Right kidney (tissue), 1 donor: ENCODE results near the gene SC5D.

Experiments
- DNase-seq: peaks from one replicate; pipeline ENCODE4 v3.0.0-alpha.2; 2016

SC5D gene

DNA sequence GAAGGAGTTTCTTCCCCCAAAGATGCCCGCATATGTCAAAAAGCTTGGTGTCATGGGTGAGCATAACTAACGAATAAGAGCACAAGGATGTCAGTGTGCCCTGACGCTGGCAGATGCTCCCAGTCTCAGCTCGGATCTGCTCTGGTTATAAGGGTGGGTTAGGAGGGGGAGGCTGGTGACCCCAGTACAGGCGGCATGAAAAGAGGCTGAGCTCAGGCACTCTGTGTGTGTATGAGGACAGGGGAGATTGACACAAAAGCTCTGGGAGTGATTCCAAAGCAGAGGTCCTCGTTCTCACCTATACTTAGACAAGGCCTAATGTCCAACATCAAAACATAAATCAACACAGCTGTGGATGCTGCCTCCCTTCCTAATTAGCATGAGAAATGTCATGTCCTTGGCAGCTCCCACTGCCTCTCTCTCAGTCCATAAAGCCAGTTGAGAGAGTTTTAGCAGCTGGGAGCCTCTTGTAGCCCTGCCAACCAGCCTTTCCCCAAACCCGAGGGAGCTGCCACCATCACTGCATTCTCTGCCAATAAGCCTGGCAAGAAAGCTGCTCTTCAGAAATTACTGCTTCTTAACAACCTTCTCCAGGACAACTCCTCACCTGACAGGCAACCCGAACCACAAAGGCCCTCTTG is 59.8 kb downstream of the SC5D start:
- no peak for DNase-seq

DNA sequence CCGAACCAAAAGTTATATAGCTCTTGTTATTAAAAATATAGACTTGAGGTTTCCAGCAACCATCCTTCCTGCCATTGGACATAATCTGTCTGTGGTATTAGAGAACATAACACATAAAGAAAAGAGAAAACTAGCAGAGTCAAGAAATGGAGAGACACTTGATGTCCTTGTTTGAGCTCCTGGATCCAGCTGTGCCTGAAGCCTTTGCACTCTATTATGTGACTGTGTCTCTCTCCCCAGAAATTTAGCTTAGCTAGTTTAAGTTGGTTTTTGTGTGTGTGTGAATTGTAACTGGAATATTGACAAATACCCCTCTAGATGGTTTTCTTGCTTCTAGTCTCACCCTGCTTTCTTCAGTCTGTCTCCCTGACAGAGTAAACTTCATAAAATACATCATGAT is 61.6 kb downstream of the SC5D start:
- DNase-seq: no peak

DNA sequence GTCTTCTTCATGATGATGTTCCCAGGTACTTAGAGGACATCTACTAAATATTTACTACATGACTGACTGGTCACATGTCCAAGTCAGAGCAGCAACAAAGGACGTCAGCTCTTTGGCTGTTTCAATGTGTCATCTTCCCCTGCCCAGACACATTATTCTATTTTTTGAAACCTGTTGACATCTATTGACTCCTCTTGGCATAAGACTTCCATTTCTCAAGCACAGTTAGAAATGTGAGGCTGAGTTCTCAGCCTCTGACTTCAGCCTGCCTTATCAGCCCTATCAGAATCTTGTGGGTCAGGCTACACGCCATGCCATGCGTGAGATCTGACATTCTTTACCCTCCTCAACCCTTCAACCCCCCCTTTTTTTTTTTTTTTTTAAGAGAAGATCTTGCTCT is 63.8 kb downstream of the SC5D start:
- no peak for DNase-seq
